Spleen (tissue), 11 donors: ENCODE measurements around the gene NUDT7. TPM values are rescaled to one million over a fixed set of nuclear protein-coding genes. Genes with fewer than 3 reads are reported as not detected.

Experiments used
- DNase-seq: peaks from one replicate; pipeline ENCODE4 v3.0.0-alpha.2; 2020
- H3K27ac ChIP-seq, 8 donors: fragments of 200-600 bp; sonication (generic) in 7 of 8; 1 replicate in 4 of 8; 2 replicates in 4 of 8; pipeline versions ENCODE4 v1.5.0 to v1.8.0; 2016 to 2021; ENCODE audit warnings: inconsistent platforms in 4 of 8, mild to moderate bottlenecking in 4 of 8, moderate library complexity in 1 of 8
- H3K27me3 ChIP-seq, 7 donors: fragments of 200-600 bp; sonication (generic) in 6 of 7; replicated peaks in 1 of 7; 1 replicate in 4 of 7; 2 replicates in 3 of 7; pipeline versions ENCODE4 v1.5.0 to v1.8.0; 2016 to 2021; ENCODE audit warnings: inconsistent platforms in 3 of 7, mild to moderate bottlenecking in 1 of 7
- H3K36me3 ChIP-seq, 6 donors: fragments of 200-600 bp; sonication (generic) in 5 of 6; 1 replicate in 4 of 6; 2 replicates in 2 of 6; pipeline versions ENCODE4 v1.5.0 to v1.8.0; 2016 to 2021; ENCODE audit warnings: inconsistent platforms in 2 of 6
- H3K4me1 ChIP-seq, 6 donors: fragments of 200-600 bp; sonication (generic) in 5 of 6; 1 replicate in 3 of 6; 2 replicates in 3 of 6; pipeline versions ENCODE4 v1.5.0 to v1.8.0; 2016 to 2021; ENCODE audit warnings: inconsistent platforms in 3 of 6
- H3K4me3 ChIP-seq, 8 donors: fragments of 200-600 bp; sonication (generic) in 7 of 8; 1 replicate in 4 of 8; 2 replicates in 4 of 8; pipeline versions ENCODE4 v1.5.0 to v1.8.0; 2016 to 2021; ENCODE audit warnings: inconsistent platforms in 4 of 8, mild to moderate bottlenecking in 4 of 8, moderate library complexity in 2 of 8
- H3K9me3 ChIP-seq, 8 donors: fragments of 200-600 bp; sonication (generic) in 7 of 8; 1 replicate in 4 of 8; 2 replicates in 4 of 8; pipeline versions ENCODE4 v1.5.0 to v1.8.0; 2016 to 2021; ENCODE audit warnings: inconsistent platforms in 4 of 8
- POLR2A ChIP-seq, 3 donors: fragments of 450-650 bp; IDR thresholded peaks; one replicate each; pipeline ENCODE4 v1.5.1; 2017; ENCODE audit warnings: antibody characterized with exemption in 3 of 3, mild to moderate bottlenecking in 1 of 3
- POLR2AphosphoS5 ChIP-seq, 3 donors: sonication (generic); formaldehyde crosslinking; IDR thresholded peaks; one replicate each; pipeline ENCODE4 v1.5.1; 2017; ENCODE audit warnings: antibody characterized with exemption in 3 of 3
- WGBS, 5 donors: extraction: QIAGEN DNeasy Blood & Tissue Kit in 3 of 5; methylation state at CpG; one replicate each; pipeline versions ENCODE4 v1.1.5 to v1.1.7; 2013 to 2018; 5-methylcytosine and 5-hydroxymethylcytosine counted together
- intact Hi-C: fragments of 100-400 bp; cut with DNase I; formaldehyde crosslinking; loops from one replicate; pipeline ENCODE4 v1.15.0; 2023; ENCODE audit warnings: low total_unique reads
- polyA plus RNA-seq, 3 donors: library from polyadenylated mRNA; stranded (reverse); fragments of 200-250 nt; gene quantifications; one replicate each; pipeline ENCODE4 v1.2.1, GENCODE V29; 2013
- total RNA-seq, 7 donors: library from RNA; depleted of rRNA in 3 of 7; stranded (reverse); fragments of >200 nt in 3 of 7; fragmentation: NEBNext Ultra II Directional in 4 of 7; extraction: Animal tissue kit (Norgen Biotek cat#: 25700) in 4 of 7; gene quantifications; one replicate each; pipeline versions ENCODE4 v1.1.0 to v1.2.1, GENCODE V29; 2016 to 2021
- TF ChIP-seq, protein P1 (sequence below), 11 experiments: fragments of 200-600 bp in 7 of 11; fragments of 450-650 bp in 4 of 11; sonication (generic) in 4 of 11; IDR thresholded peaks in 8 of 11; conservative IDR thresholded peaks in 3 of 11; 1 replicate in 7 of 11; 2 replicates in 4 of 11; pipeline versions ENCODE4 v1.4.0 to v1.8.0; 2016 to 2021; ENCODE audit warnings: antibody characterized with exemption in 11 of 11, inconsistent platforms in 4 of 11, mild to moderate bottlenecking in 1 of 11
- donor health status: healthy with polysubstance abuse.
- donor health status: DM: no; HTN: no; CAD: no; lungs with moderate emphysema.
- donor health status: DM: no; HTN: no; CAD: no.
- donor health status: Bipolar disorder and iron deficiency.
- donor health status: healthy.
- donor health status: DM: no; HTN: no; CAD: no.
- donor health status: DM: yes; HTN: yes; CAD: no.

The NUDT7 gene
- total and polyA plus RNA-seq, 10 donors, result 5.2 to 14.0 (median 9.6) TPM

DNA sequence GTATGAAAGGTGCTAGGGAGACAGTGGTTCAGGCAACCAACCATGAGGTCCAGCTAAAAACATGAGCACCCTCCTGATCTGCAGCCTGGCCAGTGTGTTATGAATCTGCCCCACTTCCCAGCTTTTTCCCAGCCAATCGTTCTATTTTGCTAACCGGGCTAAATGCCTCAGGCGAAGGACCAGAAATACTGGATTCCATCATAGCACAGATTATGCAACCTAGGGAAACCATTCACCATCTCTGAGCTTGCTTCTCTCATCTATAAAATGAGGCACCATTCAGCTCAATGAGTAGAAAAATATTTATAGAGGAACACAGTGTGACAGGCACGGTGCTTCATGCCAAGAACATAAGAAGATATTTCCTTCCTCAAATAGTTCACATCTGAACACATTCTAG is 45.2 kb upstream of the NUDT7 start:
- no peak for TF ChIP-seq POLR2AphosphoS5 (IDR thresholded peaks at IDR 0.05)
- TF ChIP-seq, protein P1, sequence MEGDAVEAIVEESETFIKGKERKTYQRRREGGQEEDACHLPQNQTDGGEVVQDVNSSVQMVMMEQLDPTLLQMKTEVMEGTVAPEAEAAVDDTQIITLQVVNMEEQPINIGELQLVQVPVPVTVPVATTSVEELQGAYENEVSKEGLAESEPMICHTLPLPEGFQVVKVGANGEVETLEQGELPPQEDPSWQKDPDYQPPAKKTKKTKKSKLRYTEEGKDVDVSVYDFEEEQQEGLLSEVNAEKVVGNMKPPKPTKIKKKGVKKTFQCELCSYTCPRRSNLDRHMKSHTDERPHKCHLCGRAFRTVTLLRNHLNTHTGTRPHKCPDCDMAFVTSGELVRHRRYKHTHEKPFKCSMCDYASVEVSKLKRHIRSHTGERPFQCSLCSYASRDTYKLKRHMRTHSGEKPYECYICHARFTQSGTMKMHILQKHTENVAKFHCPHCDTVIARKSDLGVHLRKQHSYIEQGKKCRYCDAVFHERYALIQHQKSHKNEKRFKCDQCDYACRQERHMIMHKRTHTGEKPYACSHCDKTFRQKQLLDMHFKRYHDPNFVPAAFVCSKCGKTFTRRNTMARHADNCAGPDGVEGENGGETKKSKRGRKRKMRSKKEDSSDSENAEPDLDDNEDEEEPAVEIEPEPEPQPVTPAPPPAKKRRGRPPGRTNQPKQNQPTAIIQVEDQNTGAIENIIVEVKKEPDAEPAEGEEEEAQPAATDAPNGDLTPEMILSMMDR (IDR thresholded peaks at IDR 0.05 in 8 of 11, conservative IDR thresholded peaks at IDR 0.05 in 3 of 11), result no peak
- TF ChIP-seq POLR2A (IDR thresholded peaks at IDR 0.05), result no peak

DNA sequence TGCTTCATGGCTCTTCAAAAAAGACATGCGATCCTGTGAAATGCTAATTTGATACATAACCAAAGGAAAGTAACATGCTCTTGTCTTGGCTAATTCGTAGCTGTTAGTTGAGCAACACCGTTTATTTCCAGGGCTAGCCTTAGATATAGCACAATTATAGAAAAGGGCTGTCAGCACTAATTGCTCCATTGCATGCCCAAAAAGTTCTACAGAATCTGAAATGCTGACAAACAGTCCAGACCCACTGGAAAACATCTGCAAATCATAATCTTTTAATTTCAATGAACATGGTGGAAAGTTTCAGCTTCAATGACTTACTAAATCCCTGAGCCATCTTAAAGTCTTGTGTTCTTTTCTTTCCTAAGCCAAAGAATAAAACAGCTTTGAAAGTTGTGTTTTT is 42.9 kb upstream of the NUDT7 start:
- Histone ChIP-seq H3K9me3 (no peaks in the 10 kb centered on the region), H3K27me3 (peaks cover 0 to 13% (median 0%) of the 10 kb centered on the region in 7 donors), H3K36me3 (no peaks in the 10 kb centered on the region), H3K4me3 (no peak overlapping the region), H3K4me1 (peaks cover 0 to 5% (median 0%) of the 10 kb centered on the region in 6 donors), H3K27ac (no peak overlapping the region)
- TF ChIP-seq POLR2A (IDR thresholded peaks at IDR 0.05) (no peak), POLR2AphosphoS5 (IDR thresholded peaks at IDR 0.05) (no peak)
- TF ChIP-seq, protein P1 (IDR thresholded peaks at IDR 0.05 in 8 of 11, conservative IDR thresholded peaks at IDR 0.05 in 3 of 11), result no peak
- DNase-seq, result no peak
- intact Hi-C loops, result no loop called here
- WGBS, 5 donors, result 39 to 63% (median 54%) methylated on average over 3 of the region's 3 CpGs

More for the DNA sequence above, 45.2 kb upstream of the NUDT7 start:
- no peak overlapping the region for H3K4me3 ChIP-seq
- WGBS, 5 donors, result 36 to 65% (median 50%) methylated on average over 4 of the region's 4 CpGs
- H3K9me3 ChIP-seq, result no peaks in the 10 kb centered on the region
- DNase-seq, result no peak
- no peaks in the 10 kb centered on the region for H3K36me3 ChIP-seq
- intact Hi-C loops, result no loop called here
- peaks cover 0 to 15% (median 0%) of the 10 kb centered on the region in 7 donors for H3K27me3 ChIP-seq
- peaks cover 0 to 5% (median 0%) of the 10 kb centered on the region in 6 donors for H3K4me1 ChIP-seq
- H3K27ac ChIP-seq, result no peak overlapping the region

DNA sequence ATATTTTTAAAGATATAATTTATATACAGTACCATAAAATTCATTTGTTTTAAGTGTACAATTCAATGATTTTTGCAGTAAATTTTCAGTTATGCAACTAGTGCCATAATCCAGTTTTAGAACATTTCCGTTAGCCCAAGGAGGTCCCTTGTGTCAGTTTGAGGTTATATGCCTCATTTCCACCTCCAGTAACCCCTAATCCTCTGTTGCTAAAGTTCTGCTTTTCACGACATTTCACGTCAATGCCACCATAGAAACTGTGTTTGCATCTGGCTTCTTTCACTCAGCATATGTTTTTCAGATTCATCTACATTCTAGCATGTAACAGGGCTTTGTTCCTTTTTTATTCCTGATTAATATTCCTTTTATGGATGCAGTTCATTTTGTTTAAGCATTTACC is 42.4 kb upstream of the NUDT7 start:
- TF ChIP-seq POLR2AphosphoS5 (IDR thresholded peaks at IDR 0.05), result no peak
- TF ChIP-seq, protein P1 (IDR thresholded peaks at IDR 0.05 in 8 of 11, conservative IDR thresholded peaks at IDR 0.05 in 3 of 11), result no peak
- no peak for TF ChIP-seq POLR2A (IDR thresholded peaks at IDR 0.05)

DNA sequence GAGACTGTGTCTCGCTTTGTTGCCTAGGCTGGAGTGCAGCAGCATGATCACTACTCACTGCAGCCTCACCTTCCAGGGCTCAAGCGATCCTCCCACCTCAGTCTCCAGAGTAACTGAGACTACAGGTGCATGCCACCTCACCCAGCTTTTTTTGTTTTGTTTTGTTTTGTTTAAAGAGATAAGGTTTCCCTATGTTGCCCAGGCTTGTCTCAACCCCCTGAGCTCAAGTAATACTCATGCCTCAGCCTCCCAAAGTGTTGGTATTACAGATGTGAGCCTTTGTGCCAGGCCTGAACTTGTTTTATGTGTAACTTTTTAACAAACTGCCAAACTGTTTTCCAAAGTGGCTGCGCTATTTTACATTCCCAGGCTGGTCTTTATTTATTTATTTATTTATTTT is 41.8 kb upstream of the NUDT7 start:
- Histone ChIP-seq H3K4me3 (no peak overlapping the region), H3K36me3 (no peaks in the 10 kb centered on the region), H3K27me3 (peaks cover 0 to 8% (median 0%) of the 10 kb centered on the region in 7 donors), H3K27ac (no peak overlapping the region), H3K4me1 (peaks cover 0 to 4% (median 0%) of the 10 kb centered on the region in 6 donors), H3K9me3 (no peaks in the 10 kb centered on the region)
- 89 to 96% (median 93%) methylated on average over 3 of the region's 3 CpGs for WGBS, 5 donors
- intact Hi-C loops, result no loop called here
- TF ChIP-seq, protein P1 (IDR thresholded peaks at IDR 0.05 in 8 of 11, conservative IDR thresholded peaks at IDR 0.05 in 3 of 11), result no peak
- TF ChIP-seq POLR2A (IDR thresholded peaks at IDR 0.05), result no peak
- no peak for TF ChIP-seq POLR2AphosphoS5 (IDR thresholded peaks at IDR 0.05)
- no peak for DNase-seq

More for the DNA sequence above, 42.4 kb upstream of the NUDT7 start:
- Histone ChIP-seq H3K36me3 (no peaks in the 10 kb centered on the region), H3K27me3 (peaks cover 0 to 8% (median 0%) of the 10 kb centered on the region in 7 donors), H3K4me3 (no peak overlapping the region), H3K4me1 (peaks cover 0 to 5% (median 0%) of the 10 kb centered on the region in 6 donors), H3K9me3 (no peaks in the 10 kb centered on the region), H3K27ac (no peak overlapping the region)
- intact Hi-C loops, result no loop called here
- WGBS, 5 donors, result 18 to 44% (median 27%) methylated on average over 3 of the region's 3 CpGs
- no peak for DNase-seq
